HFF-Myc (cell line): ENCODE results near the gene NT5M.
"Not testable (repeated sequence)": the region's sequence is repeated elsewhere in the genome, so short reads cannot be mapped to it uniquely, and the experiment has no call there.

Source experiments
- DNase-seq: peaks from one replicate; pipeline ENCODE4 v3.0.0-alpha.2; 2011; ENCODE audit warnings: low read depth; ENCODE audit errors: extremely low read depth
- H3K4me3 ChIP-seq: replicated peaks from 2 replicates; pipeline ENCODE4 v1.5.1; 2011; ENCODE audit warnings: low read depth, mild to moderate bottlenecking, control low read depth, low read length
- CTCF ChIP-seq: IDR thresholded peaks from 2 replicates; pipeline ENCODE4 v1.5.1; 2012; ENCODE audit warnings: mild to moderate bottlenecking, low read depth, low read length, control low read depth; ENCODE audit errors: missing control alignments

The NT5M gene

GRCh38 chr17:17377071-17377967 is 74.1 kb downstream of the NT5M start:
- no peak overlapping the region for H3K4me3 ChIP-seq
- DNase-seq, result no peak
- TF ChIP-seq CTCF, result no peak

GRCh38 chr17:17379197-17379991 is 76.2 kb downstream of the NT5M start:
- no peak for TF ChIP-seq CTCF
- no peak overlapping the region for H3K4me3 ChIP-seq
- no peak for DNase-seq

- no peak for TF ChIP-seq CTCF
- H3K4me3 ChIP-seq, result no peak overlapping the region
- no peak for DNase-seq
These were observed 77.2 kb downstream of the NT5M start for GRCh38 chr17:17380145-17380925.

GRCh38 chr17:17381446-17382064 is 78.4 kb downstream of the NT5M start:
- TF ChIP-seq CTCF, result no peak
- DNase-seq, result no peak
- no peak overlapping the region for H3K4me3 ChIP-seq

- no peak for TF ChIP-seq CTCF
- DNase-seq, result no peak
- no peak overlapping the region for H3K4me3 ChIP-seq
These were observed 78.9 kb downstream of the NT5M start for GRCh38 chr17:17382065-17382459.

- TF ChIP-seq CTCF, result no peak
- no peak for DNase-seq
These were observed 79.8 kb downstream of the NT5M start for GRCh38 chr17:17382971-17383370.

GRCh38 chr17:17383431-17384290 is 80.5 kb downstream of the NT5M start:
- not testable (repeated sequence) for DNase-seq

More at GRCh38 chr17:17382971-17383370, 79.8 kb downstream of the NT5M start:
- no peak overlapping the region for H3K4me3 ChIP-seq

More at GRCh38 chr17:17383431-17384290, 80.5 kb downstream of the NT5M start:
- H3K4me3 ChIP-seq, result not testable (repeated sequence)
